GM20000 (cell line): ENCODE data around the gene SPINT1.
A peak's percentile ranks its signal among the peaks of the same experiment; 100 is the strongest.

Source experiments
- DNase-seq: peaks from one replicate; pipeline ENCODE4 v3.0.0; 2012; ENCODE audit warnings: low spot score
- TF ChIP-seq, protein P1 (sequence below): IDR thresholded peaks from 2 replicates; pipeline ENCODE4 v1.5.1; 2012; ENCODE audit warnings: mild to moderate bottlenecking, control low read depth; ENCODE audit errors: extremely low read depth, missing control alignments

SPINT1 gene

DNA sequence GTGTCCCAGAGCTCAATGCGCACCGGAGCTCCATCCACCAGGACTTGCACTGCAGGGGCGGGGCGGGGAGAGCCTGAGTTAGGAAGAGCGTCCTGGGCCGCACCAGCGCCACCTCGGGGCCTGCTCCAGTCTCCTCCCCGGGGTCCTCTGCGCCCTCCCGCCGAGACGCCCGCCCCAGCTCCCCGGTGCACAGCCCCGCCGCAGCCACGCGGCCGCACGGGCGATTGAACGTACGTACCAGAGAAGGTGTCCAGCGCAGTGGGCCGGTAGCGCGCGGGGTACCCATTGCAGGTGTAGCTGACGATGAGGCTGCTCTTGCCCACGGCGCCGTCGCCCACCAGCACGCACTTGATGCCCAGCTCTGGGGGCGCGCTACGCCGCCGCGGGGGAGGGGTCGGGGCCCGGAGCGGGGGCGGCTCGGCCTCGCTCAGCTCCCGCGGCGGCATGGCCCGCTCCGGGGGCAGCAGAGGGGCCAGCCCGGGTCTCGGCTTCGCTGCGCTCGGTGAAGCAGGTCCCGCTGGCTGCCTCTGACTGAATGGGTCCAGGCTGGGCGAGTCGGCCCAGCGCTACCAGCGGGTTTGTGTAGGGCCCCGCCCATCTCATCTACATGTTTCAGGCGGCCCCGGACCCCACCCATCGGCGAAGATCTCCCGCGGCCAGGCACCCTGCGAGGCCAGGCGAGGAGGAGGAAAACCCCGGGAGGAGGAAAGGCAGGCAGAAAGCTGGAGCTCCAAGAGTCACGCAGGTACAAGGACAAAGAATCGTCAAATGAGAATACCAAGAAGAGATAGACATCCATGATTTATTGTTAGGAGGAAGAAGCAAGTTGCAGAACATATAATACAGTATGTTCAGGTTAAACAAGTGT lies 30.1 kb downstream of the SPINT1 start, which contains the start of gene RHOV:
TSS of gene RHOV (minus strand) at position 541 of the 868 bp plus-strand sequence. CDS start at position 446, 95 bp downstream.
- TF ChIP-seq, protein P1, sequence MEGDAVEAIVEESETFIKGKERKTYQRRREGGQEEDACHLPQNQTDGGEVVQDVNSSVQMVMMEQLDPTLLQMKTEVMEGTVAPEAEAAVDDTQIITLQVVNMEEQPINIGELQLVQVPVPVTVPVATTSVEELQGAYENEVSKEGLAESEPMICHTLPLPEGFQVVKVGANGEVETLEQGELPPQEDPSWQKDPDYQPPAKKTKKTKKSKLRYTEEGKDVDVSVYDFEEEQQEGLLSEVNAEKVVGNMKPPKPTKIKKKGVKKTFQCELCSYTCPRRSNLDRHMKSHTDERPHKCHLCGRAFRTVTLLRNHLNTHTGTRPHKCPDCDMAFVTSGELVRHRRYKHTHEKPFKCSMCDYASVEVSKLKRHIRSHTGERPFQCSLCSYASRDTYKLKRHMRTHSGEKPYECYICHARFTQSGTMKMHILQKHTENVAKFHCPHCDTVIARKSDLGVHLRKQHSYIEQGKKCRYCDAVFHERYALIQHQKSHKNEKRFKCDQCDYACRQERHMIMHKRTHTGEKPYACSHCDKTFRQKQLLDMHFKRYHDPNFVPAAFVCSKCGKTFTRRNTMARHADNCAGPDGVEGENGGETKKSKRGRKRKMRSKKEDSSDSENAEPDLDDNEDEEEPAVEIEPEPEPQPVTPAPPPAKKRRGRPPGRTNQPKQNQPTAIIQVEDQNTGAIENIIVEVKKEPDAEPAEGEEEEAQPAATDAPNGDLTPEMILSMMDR = peak; percentile 40
- DNase-seq = peak; percentile 84

DNA sequence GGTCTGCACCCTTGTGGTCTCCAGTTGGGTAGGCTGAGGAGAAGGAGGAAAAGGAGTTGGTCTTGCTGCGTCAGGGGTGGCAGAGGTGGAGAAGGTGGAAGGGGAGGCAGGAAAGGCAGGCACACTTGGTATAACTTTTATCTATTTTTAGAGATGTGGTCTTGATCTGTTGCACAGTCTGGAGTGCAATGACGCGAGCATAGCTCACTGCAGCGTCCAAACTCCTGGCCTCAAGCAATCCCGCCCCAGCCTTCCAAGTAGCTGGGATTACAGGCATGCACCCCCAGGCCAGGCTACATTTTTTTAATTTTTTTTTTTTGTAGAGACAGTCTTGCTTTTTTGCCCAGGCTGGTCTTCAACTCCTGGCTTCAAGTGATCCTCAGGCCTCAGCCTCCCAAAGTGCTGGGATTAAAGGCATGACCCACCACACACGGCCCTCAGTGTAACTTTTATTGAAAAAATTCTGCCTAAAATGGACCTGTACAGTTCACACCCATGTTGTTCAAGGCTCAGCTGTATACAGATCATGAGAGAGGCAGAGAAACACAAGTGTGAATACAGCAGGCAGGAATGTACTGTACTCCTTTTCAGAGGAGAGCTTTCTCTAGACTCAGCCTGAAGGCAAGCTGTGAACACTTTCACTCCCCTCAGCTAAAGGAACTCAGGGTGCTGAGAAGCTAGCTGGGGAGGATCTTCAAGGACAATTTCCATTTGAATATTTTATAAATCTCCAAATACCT lies 32.3 kb downstream of the SPINT1 start:
- DNase-seq = no peak
- TF ChIP-seq, protein P1 = no peak

DNA sequence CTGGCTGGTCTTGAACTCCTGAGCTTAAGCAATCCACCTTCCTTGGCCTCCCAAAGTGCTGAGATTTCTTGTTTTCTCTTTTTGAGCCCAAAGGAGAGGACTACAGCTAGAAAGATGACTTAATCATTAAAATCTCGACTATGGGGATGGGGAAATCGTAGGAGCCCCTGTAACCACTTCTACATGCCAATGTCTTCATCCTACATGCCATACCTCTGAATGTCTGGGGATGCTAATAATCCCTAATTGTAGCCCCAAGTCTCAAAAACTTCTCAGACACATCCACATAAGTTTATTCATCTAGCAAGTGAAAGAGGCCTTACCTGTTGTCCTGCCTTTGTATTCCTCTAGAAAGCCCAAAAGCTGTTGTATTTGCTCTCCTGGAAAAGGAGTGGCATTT lies 33.8 kb downstream of the SPINT1 start:
- no peak for DNase-seq
- TF ChIP-seq, protein P1 = no peak

DNA sequence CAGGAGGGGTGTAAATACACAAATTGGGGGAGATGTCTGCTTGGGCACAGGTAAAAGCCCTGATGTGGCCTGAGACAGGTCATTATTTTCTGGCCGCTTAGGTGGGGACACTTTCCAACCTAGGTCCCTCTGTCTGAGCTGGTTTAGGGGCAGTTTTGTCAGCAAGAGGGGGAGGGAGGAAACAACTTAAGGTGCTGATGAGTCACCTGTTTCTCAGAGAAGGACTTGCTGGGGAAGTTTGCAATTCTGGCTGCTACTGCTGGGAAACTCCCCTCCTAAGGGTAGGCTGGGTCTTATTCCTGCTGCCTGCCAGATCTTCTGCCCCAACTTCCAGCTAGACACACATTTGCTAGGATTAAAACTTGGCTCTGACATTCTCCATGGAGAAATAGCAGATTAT lies 34.9 kb downstream of the SPINT1 start:
- peak; percentile 76 for DNase-seq
- TF ChIP-seq, protein P1 = no peak

DNA sequence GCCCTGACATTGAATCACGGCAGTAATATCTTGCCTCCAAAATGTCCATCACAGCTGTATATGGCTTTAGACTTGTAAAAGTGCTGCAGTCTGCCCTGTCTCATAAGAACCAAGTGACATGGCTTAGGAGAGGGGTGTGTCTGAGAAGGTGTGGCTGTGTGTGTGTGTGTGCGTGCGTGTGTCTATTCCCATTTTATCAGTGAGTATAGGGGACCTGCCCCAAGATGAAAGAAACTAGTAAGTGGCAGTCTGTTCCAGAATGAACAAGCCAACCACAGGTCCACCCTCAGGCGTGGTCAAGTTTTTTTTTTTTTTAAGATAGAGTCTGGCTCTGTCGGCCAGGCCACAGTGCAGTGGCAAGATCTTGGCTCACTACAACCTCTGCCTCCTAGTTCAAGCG lies 35.8 kb downstream of the SPINT1 start:
- TF ChIP-seq, protein P1 = no peak
- DNase-seq = no peak

DNA sequence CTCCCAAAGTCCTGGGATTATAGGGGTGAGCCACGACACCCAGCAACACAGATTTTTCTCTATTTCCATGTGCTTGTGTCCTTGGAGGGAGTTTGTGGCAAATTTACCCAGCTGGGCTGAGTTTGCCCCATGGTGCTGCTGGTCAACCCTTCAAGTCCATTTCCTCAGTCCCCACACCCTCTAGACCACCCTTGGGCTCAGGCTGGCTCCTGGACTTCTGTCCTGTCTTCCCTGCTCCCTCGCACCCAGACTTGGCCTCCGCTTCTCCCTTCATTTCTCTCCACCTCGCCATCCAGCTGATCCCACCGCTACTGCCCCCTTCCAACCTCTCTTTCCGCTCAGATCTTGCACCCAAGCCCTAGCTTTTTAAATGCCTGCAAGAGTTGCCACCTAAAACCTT lies 37.5 kb downstream of the SPINT1 start:
- no peak for DNase-seq
- TF ChIP-seq, protein P1 = no peak

DNA sequence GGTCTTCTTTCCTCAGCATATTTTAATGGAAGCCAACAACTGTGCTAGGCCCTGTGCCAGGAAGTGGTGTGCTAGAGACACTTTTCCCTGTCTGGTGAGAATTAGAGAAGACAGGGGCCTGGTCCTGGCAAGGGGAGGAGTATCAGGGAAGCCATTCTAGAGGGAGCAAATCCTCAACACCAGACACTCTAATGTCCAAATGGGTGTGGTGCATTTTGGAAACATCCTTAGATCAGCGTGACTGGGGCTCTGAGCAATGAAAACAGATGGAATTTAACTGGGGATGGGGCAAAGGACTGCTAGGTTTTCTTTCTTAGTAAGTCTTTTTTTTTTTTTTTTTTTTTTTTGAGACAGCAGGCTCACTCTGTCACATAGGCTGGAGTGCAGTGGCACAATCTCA lies 42.7 kb downstream of the SPINT1 start:
- no peak for DNase-seq
- TF ChIP-seq, protein P1 = no peak
